Ovary (tissue), 3 donors: Measurements from ENCODE around the gene LRMDA.

Source experiments
- CTCF ChIP-seq, 3 donors: fragments of 450-650 bp in 2 of 3; fragments of 200-600 bp in 1 of 3; IDR thresholded peaks; one replicate each; pipeline versions ENCODE4 v1.5.1 to v1.8.0; 2016 to 2022; ENCODE audit warnings: antibody characterized with exemption in 3 of 3, mild to moderate bottlenecking in 1 of 3
- POLR2A ChIP-seq: fragments of 450-650 bp; IDR thresholded peaks from one replicate; pipeline ENCODE4 v1.6.1; 2017; ENCODE audit warnings: antibody characterized with exemption, mild to moderate bottlenecking, moderate library complexity
- donor health status: DM: no; HTN: no; CAD: no.

- TF ChIP-seq CTCF (IDR thresholded peaks at IDR 0.05) (no peak), POLR2A (no peak)
These were observed 6.9 kb downstream of the LRMDA start for GRCh38 chr10:75438275-75438674.
